Measurements from ENCODE around the gene WAPL. TPM values are rescaled to one million over a fixed set of nuclear protein-coding genes. Genes with fewer than 3 reads are reported as not detected.

WAPL gene
- total RNA-seq, 1 donor from 2014 or later, result 79.4 TPM

GRCh38 chr10:86556933-86557649 lies 35.5 kb upstream of the WAPL start:
- TF ChIP-seq CTCF (IDR thresholded peaks at IDR 0.05) (no peak), EZH2 (IDR thresholded peaks at IDR 0.05) (no peak), EZH2phosphoT487 (IDR thresholded peaks at IDR 0.05) (no peak)
- Histone ChIP-seq H3K4me1 (no peaks in the 10 kb centered on the region), H3K36me3 (no peaks in the 10 kb centered on the region), H3K27ac (no peak overlapping the region), H3K79me2 (ENCODE audit: low read depth) (no peaks in the 10 kb centered on the region), H3K27me3 (no peaks in the 10 kb centered on the region), H4K20me1 (ENCODE audit: low read depth) (no peaks in the 10 kb centered on the region), H3K9ac (no peak overlapping the region), H3K4me2 (no peak overlapping the region), H3F3A (ENCODE audit: low read depth) (no peaks in the 10 kb centered on the region), H3K4me3 (no peak overlapping the region), H3K9me3 (ENCODE audit: low read depth) (no peaks in the 10 kb centered on the region), H2AFZ (replicated peaks) (no peak overlapping the region)
- no peak for DNase-seq (ENCODE audit: low spot score)
- Mint-ChIP-seq H3K27ac (no peak overlapping the region), H3K4me3 (no peak overlapping the region), H3K4me1 (no peaks in the 10 kb centered on the region), H3K27me3 (ENCODE audit: insufficient read depth, low read depth) (peaks cover 5% of the 10 kb centered on the region), H3K36me3 (no peaks in the 10 kb centered on the region), H3K9me3 (no peaks in the 10 kb centered on the region)

GRCh38 chr10:86556532-86556931 lies 34.9 kb upstream of the WAPL start:
- no peaks in the 10 kb centered on the region for H3K36me3 ChIP-seq
- no peak overlapping the region for H3K9ac ChIP-seq
- H3F3A ChIP-seq (ENCODE audit: low read depth), result no peaks in the 10 kb centered on the region
- no peaks in the 10 kb centered on the region for H3K9me3 ChIP-seq (ENCODE audit: low read depth)
- H3K4me2 ChIP-seq, result no peak overlapping the region
- H4K20me1 ChIP-seq (ENCODE audit: low read depth), result no peaks in the 10 kb centered on the region
- no peak for DNase-seq (ENCODE audit: low spot score)
- no peak overlapping the region for H3K27ac ChIP-seq
- H2AFZ ChIP-seq (replicated peaks), result no peak overlapping the region
- H3K4me3 ChIP-seq, result no peak overlapping the region
- no peaks in the 10 kb centered on the region for H3K4me1 ChIP-seq
- no peaks in the 10 kb centered on the region for H3K9me3 Mint-ChIP-seq
- H3K27me3 Mint-ChIP-seq (ENCODE audit: insufficient read depth, low read depth), result peaks cover 5% of the 10 kb centered on the region
- H3K4me3 Mint-ChIP-seq, result no peak overlapping the region
- no peaks in the 10 kb centered on the region for H3K79me2 ChIP-seq (ENCODE audit: low read depth)
- no peaks in the 10 kb centered on the region for H3K4me1 Mint-ChIP-seq
- H3K27me3 ChIP-seq, result no peaks in the 10 kb centered on the region
- H3K27ac Mint-ChIP-seq, result no peak overlapping the region
- TF ChIP-seq EZH2 (IDR thresholded peaks at IDR 0.05) (no peak), EZH2phosphoT487 (IDR thresholded peaks at IDR 0.05) (no peak), CTCF (IDR thresholded peaks at IDR 0.05) (no peak)
- H3K36me3 Mint-ChIP-seq, result no peaks in the 10 kb centered on the region

- Histone ChIP-seq H4K20me1 (ENCODE audit: low read depth) (no peaks in the 10 kb centered on the region), H3K9ac (no peak overlapping the region), H3K9me3 (ENCODE audit: low read depth) (no peaks in the 10 kb centered on the region), H2AFZ (replicated peaks) (no peak overlapping the region), H3K27me3 (no peaks in the 10 kb centered on the region), H3K79me2 (ENCODE audit: low read depth) (no peaks in the 10 kb centered on the region), H3K4me1 (no peaks in the 10 kb centered on the region), H3K27ac (no peak overlapping the region), H3K36me3 (no peaks in the 10 kb centered on the region), H3K4me2 (no peak overlapping the region), H3F3A (ENCODE audit: low read depth) (no peaks in the 10 kb centered on the region), H3K4me3 (no peak overlapping the region)
- no peaks in the 10 kb centered on the region for H3K36me3 Mint-ChIP-seq
- H3K27me3 Mint-ChIP-seq (ENCODE audit: insufficient read depth, low read depth), result peaks cover 5% of the 10 kb centered on the region
- no peaks in the 10 kb centered on the region for H3K9me3 Mint-ChIP-seq
- peak; percentile 4 for DNase-seq (ENCODE audit: low spot score)
- H3K27ac Mint-ChIP-seq, result no peak overlapping the region
- no peak for TF ChIP-seq EZH2phosphoT487 (IDR thresholded peaks at IDR 0.05)
- no peak for TF ChIP-seq EZH2 (IDR thresholded peaks at IDR 0.05)
- TF ChIP-seq CTCF (IDR thresholded peaks at IDR 0.05), result no peak
- H3K4me3 Mint-ChIP-seq, result no peak overlapping the region
- no peaks in the 10 kb centered on the region for H3K4me1 Mint-ChIP-seq
These were observed 32.0 kb upstream of the WAPL start for GRCh38 chr10:86553639-86554038.
